Fibroblast of villous mesenchyme (primary cell): Measurements from ENCODE around the gene VGF. TPM values are rescaled to one million over a fixed set of nuclear protein-coding genes. Genes with fewer than 3 reads are reported as not detected.
"Not testable (repeated sequence)": the region's sequence is repeated elsewhere in the genome, so short reads cannot be mapped to it uniquely, and the experiment has no call there.

Experiments used
- DNase-seq: peaks from one replicate; pipeline ENCODE4 v3.0.0-alpha.2; 2010; ENCODE audit warnings: low read depth
- H3K4me3 ChIP-seq: 2 replicates; pipeline ENCODE4 v1.5.1; 2011; ENCODE audit warnings: low read depth, mild to moderate bottlenecking, low read length
- CTCF ChIP-seq: IDR thresholded peaks from 2 replicates; pipeline ENCODE4 v1.5.1; 2012; ENCODE audit warnings: low read depth, mild to moderate bottlenecking, low read length; ENCODE audit not compliant: insufficient read depth
- total RNA-seq: library from RNA; depleted of rRNA; stranded (reverse); fragments of >200 nt; gene quantifications from 2 replicates; pipeline ENCODE4 v1.2.3, GENCODE V29; 2012

VGF gene
- total RNA-seq, 1 donor = under 0.01 TPM

- peak; percentile 96 for DNase-seq
- TF ChIP-seq CTCF = no peak
- peak overlapping the region; percentile 55 for H3K4me3 ChIP-seq
Observed at GRCh38 chr7:101121991-101122932, 43.1 kb downstream of the VGF start.

- DNase-seq, H3K4me3 ChIP-seq: not testable (repeated sequence)
Observed at GRCh38 chr7:101121631-101121990, 43.8 kb downstream of the VGF start.

GRCh38 chr7:101120315-101120714 is 45.1 kb downstream of the VGF start:
- no peak for TF ChIP-seq CTCF
- DNase-seq = no peak
- no peak overlapping the region for H3K4me3 ChIP-seq

- H3K4me3 ChIP-seq = no peak overlapping the region
- no peak for TF ChIP-seq CTCF
- DNase-seq = no peak
Observed at GRCh38 chr7:101119876-101120275, 45.5 kb downstream of the VGF start.

- no peak for DNase-seq
- no peak overlapping the region for H3K4me3 ChIP-seq
- TF ChIP-seq CTCF = no peak
Observed at GRCh38 chr7:101118856-101119255, 46.5 kb downstream of the VGF start.

GRCh38 chr7:101116898-101117297 is 48.5 kb downstream of the VGF start:
- H3K4me3 ChIP-seq = no peak overlapping the region
- DNase-seq = no peak
- no peak for TF ChIP-seq CTCF

- DNase-seq = no peak
- no peak for TF ChIP-seq CTCF
- no peak overlapping the region for H3K4me3 ChIP-seq
Observed at GRCh38 chr7:101115215-101115614, 50.2 kb downstream of the VGF start.
